Measurements from ENCODE around the gene ZDHHC5.

ZDHHC5 gene, protein sequence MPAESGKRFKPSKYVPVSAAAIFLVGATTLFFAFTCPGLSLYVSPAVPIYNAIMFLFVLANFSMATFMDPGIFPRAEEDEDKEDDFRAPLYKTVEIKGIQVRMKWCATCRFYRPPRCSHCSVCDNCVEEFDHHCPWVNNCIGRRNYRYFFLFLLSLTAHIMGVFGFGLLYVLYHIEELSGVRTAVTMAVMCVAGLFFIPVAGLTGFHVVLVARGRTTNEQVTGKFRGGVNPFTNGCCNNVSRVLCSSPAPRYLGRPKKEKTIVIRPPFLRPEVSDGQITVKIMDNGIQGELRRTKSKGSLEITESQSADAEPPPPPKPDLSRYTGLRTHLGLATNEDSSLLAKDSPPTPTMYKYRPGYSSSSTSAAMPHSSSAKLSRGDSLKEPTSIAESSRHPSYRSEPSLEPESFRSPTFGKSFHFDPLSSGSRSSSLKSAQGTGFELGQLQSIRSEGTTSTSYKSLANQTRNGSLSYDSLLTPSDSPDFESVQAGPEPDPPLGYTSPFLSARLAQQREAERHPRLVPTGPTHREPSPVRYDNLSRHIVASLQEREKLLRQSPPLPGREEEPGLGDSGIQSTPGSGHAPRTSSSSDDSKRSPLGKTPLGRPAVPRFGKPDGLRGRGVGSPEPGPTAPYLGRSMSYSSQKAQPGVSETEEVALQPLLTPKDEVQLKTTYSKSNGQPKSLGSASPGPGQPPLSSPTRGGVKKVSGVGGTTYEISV

DNA sequence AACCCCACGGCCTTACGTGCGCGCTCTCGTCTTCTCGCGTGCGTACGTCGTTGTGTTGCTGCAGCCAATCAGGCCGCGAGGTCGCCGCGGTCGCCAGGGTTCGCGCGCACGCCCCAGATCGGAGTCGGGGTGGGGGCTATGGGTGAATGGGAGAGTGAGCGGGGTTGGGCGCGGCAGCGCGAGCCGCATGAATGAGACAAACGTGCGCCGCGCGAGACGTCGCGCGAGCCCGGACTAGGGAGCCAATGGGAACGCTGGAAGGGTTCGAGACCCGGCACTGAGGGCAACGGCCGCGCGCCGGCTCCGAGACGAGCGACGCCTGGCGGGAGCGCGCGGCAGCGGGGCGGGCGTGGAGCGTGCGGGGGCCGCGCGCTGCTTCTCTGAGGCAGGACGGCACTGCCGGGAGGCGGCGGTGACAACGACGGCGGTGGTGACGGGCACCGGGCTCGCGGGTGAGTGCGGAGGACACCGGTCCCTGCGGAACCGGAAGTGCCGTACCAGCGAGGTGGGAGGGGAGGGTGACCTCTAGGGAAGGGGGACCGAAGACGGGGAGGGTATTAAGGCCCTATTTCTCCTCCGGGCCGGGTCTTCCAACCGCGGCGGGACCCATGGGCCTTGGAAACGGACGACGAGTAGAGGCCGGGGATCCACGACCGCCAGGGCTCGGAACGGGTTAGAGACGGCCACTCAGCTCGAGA, at the start of gene ZDHHC5:
ZDHHC5 (plus strand) TSS at position 379 of the 698 bp plus-strand sequence. CDS start 4,977 bp downstream, outside the sequence.
- FAIRE-seq (no peak), DNase-seq (ENCODE audit: insufficient read length, low spot score) (peak; percentile 88)

DNA sequence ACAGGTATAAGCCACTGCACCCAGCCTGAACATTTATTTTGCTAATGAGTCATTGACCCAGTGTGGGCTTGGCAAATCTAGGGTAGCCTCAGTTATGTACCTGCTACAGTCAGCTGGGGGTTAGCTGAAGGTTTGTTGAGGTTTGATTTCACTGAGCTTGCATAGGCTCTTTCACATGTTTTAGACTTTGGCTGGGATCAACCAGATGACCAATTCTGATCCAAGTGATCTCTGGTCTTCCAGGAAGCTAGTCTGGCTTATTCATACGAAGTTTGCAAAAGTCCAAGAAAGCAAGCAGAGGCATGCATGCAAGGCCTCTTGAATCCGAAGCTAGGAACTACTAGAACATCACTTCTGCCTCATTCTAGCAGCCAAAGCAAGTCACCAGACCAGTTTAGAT, 49.5 kb upstream of the ZDHHC5 start:
- FAIRE-seq (no peak), DNase-seq (ENCODE audit: insufficient read length, low spot score) (no peak)

DNA sequence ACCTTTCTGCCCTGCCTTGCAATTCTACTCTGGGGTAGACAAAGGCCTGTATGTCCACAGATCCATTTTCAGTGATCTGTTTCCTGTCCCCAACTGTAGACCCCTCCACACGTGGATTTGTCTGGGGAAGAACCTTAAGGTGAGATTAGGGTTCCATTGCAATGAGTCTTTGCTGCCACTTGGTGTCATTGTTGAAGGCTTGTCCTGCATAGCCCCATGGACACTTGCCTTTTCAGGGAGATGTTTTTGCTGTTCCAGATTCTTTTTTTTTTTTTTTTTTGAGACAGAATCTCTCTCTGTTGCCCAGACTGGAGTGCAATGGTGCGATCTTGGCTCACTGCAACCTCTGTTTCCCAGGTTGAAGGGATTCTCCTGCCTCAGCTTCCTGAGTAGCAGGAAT, 48.6 kb upstream of the ZDHHC5 start:
- FAIRE-seq: no peak
- no peak for DNase-seq (ENCODE audit: insufficient read length, low spot score)

DNA sequence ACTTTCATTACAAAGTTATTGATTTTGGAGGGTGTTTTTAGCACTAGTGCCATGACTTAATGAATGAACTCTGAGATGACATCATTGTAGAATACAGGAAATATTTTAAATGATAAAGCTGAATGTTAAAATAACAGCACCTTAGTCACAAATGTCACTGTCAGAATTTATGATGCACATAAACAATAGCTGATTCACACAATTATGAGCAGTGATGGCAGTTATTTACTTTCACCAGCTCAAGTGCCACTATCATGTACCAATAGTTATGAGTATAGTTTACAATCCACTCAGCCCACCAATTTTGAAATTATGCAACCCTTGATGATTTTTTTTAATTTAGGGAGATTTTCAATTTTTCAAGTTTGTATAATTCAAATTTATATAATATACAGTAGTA, 47.4 kb upstream of the ZDHHC5 start:
- no peak for FAIRE-seq
- no peak for DNase-seq (ENCODE audit: insufficient read length, low spot score)

- no peak for DNase-seq (ENCODE audit: insufficient read length, low spot score)
These were observed 45.7 kb upstream of the ZDHHC5 start for GRCh38 chr11:57622263-57622662.

DNA sequence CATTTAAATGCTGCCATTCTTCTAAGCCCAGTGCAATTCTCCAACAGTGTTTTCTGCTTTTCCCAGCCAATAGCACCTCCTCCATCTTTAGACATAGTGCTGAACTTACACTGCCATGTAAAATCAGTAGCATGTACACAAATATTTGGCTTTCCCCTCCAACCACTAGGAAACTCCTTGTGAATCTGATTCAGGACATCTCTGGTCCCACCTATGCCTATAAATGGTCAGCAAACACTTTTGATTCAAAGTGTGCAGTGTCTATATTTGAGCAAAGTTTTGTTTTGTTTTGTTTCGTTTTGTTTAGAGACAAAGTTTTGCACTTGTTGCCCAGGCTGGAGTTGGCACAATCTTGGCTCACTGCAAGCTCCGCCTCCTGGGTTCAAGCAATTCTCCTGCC, 43.0 kb upstream of the ZDHHC5 start:
- FAIRE-seq (no peak), DNase-seq (ENCODE audit: insufficient read length, low spot score) (no peak)

More at GRCh38 chr11:57622263-57622662, 45.7 kb upstream of the ZDHHC5 start:
- no peak for FAIRE-seq

DNA sequence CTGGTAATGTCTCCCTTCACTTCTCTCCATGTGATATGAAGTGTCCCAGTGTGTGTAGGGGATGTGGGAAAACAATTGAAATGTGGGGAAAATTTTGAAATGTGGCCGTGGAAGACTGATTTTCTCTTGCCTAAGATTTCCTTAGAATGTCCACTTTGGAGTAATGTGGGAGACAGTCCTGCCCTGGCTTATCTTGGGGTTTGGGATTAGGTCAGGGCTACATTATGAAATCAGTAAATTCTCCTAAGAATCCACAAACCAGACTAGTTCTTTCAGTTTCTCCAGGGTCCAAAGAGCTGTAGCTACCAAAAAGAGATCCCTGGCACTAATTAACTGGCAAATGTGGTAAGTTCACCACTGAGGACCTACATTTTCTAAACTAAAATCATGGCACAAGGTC, 41.0 kb upstream of the ZDHHC5 start:
- FAIRE-seq (no peak), DNase-seq (ENCODE audit: insufficient read length, low spot score) (no peak)

GRCh38 chr11:57630171-57630570, 37.7 kb upstream of the ZDHHC5 start:
- no peak for FAIRE-seq

DNA sequence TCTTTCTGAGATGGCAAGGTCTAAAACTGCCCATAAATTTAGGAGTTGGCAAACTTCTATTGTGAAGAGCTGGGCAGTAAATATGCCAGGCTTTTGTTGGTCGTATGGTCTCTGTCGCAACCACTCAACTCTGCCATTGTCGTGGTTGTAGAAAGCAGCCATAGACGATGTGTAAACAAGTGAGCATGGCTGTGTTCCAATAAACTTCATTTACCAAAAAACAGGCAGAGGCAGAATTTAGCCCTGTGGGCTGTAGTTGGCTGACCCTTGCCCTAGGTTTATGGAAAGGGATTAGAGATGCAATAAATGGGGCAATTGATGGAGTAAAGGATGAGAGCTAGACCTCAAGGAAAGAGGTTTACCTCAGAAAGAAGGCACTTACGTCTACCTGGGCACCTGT, 35.8 kb upstream of the ZDHHC5 start:
- DNase-seq (ENCODE audit: insufficient read length, low spot score): no peak
- no peak for FAIRE-seq

More at GRCh38 chr11:57630171-57630570, 37.7 kb upstream of the ZDHHC5 start:
- DNase-seq (ENCODE audit: insufficient read length, low spot score): no peak

GRCh38 chr11:57633394-57634070, 34.4 kb upstream of the ZDHHC5 start:
- DNase-seq (ENCODE audit: insufficient read length, low spot score): no peak
- no peak for FAIRE-seq

- FAIRE-seq (no peak), DNase-seq (ENCODE audit: insufficient read length, low spot score) (no peak)
These were observed 33.6 kb upstream of the ZDHHC5 start for GRCh38 chr11:57634311-57634710.

DNA sequence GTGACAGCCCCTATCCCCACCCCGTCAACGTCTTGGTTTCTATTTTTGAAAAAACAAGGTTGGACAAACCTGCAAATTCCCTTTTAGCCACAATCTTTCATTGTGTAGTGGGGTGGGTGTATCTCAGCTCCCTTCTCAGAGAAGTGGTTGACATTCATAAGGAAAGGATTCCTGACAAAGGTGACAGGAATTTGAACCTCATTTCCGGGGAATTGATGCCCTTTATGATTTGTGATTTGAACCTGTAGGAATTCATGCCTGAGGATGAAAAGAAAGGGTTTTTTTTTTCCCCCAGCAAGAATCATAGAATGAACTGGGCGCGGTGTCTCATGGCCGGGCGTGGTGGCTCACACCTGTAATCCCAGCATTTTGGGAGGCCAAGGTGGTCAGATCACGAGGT, 32.7 kb upstream of the ZDHHC5 start:
- DNase-seq (ENCODE audit: insufficient read length, low spot score): no peak
- FAIRE-seq: no peak

DNA sequence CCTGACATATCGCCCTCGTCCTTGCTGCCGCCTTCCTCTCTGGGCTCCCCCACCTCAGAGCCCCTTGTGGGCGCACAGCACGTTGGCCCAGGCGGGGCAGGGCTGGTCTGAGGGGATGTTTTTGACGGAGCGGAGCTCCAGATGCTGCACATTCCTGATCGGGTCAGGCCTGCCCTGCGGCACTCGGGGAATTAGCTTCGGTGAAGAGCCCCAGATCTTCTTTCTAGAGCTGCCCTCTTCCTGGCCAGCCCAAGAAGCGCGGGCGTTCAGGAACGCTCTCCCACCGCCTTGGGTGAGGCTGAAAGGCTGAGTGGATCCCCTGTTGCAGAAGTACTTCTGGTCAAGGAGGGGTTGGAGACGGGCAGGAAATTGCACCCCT, 30.3 kb upstream of the ZDHHC5 start:
- DNase-seq (ENCODE audit: insufficient read length, low spot score) (no peak), FAIRE-seq (no peak)

GRCh38 chr11:57638005-57638781, 29.7 kb upstream of the ZDHHC5 start:
- peak; percentile 49 for DNase-seq (ENCODE audit: insufficient read length, low spot score)
- FAIRE-seq: peak; percentile 83

DNA sequence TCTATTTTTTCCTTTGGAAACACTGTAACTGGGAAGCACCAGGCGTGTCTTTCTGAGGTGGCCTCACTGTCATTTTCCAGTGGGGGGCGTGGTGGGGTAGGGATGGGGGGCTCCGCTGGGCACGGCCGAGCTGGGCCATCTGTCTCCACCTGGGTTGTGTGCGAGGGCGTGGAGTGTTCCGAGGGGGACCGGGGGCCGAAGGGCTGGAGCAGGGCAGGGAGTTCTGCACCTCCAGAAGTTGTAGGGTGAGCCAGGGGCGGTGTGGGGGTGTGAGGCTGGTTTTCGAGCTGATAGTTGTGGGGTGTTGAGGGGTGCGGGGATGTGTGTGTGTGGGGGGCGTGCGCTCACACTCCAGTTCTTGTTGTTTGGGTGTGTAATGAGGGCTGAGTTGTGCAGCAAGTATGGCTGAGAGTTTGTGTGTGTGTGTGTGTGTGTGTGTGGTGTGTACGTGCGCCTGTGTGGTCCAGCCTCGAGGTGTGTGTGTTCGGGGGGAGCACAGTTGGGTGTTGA, 29.0 kb upstream of the ZDHHC5 start:
- FAIRE-seq (no peak), DNase-seq (ENCODE audit: insufficient read length, low spot score) (no peak)

DNA sequence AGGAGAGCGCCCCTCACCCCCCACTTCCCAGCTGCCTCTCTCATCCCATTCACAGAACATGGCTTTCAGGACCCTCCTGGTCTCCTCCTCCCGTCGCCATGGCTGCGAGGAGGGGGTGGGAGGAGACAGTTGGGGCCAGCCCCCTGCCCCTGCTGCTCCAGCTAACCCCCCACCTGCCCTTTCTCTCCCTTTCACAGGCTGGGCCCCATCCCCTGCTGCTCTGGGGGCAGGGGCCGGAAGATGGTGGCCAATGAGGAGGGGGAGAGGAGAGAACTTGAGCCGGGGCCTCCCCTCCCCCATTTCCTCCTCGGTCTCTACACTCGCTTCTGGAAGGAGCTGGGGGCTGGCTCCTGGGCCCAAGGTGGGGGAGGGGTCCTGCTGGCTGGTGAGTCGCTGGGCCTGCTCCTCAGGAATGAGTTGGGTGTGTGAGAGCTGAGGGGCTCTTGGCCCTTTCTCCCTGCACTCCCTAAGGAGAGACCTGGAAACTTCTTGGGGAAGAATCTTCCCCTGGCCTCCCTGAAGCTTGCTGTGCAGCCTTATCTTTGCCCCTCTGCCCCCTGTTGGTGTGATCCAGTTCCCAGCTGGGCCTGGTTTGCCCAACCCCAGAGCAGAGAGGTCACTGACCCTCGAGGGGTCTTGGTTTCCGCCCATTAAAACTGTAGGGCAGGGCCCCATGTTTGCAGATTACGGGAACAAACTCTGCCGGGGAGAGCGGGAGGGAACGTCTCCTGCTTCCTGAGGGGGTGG, 28.4 kb upstream of the ZDHHC5 start:
- FAIRE-seq (no peak), DNase-seq (ENCODE audit: insufficient read length, low spot score) (no peak)

DNA sequence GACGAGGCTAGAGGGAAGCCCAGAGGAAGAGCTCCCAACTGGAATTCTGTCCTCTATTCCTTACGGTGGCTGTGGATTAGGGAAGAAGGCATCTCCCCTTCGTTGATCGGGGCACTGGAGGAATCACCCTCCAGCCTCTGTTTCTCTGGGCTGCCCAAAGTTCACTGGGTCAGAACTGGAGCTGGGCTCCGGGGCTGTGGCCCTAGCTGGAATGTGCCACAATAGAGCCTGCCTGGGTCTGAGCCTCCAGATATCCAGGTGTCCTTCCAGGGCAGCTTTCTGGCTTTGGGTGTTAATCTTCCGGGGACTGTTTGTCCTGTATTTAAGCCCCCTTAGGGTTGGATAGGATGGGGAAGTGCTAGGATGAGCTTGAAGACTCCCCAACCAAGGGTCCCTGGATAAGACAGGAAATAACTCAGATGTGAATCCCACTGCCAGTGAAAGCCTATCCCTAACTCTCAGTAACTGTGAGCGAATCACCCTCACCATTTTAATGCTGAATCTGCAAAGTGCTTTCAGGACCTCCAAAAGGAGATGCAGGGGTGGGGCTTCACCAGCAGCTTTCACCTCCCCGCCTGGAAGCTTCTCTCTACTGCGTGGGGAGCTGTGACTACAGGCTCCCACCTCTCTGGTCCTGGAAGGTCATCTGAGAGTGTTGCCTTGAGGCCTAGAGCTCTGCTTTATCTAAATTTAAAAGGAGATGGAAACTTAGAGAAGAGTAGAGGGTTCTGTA, 27.7 kb upstream of the ZDHHC5 start:
- DNase-seq (ENCODE audit: insufficient read length, low spot score) (no peak), FAIRE-seq (no peak)

- FAIRE-seq: peak; percentile 73
- DNase-seq (ENCODE audit: insufficient read length, low spot score): peak; percentile 48
These were observed 26.7 kb upstream of the ZDHHC5 start for GRCh38 chr11:57641011-57641807.
